VCaP (cell line): Measurements from ENCODE around the gene KRT82.

Experiments used
- H3K27ac ChIP-seq: fragments of 450-650 bp; 2 replicates; pipeline ENCODE4 v1.5.1; 2017
- CTCF ChIP-seq: fragments of 450-650 bp; conservative IDR thresholded peaks from 2 replicates; pipeline ENCODE4 v1.5.1; 2017; ENCODE audit warnings: mild to moderate bottlenecking, moderate library complexity

The KRT82 gene

GRCh38 chr12:52356762-52357580, 49.2 kb downstream of the KRT82 start:
- TF ChIP-seq CTCF, result no peak
- no peak overlapping the region for H3K27ac ChIP-seq

GRCh38 chr12:52356031-52356761, 49.9 kb downstream of the KRT82 start:
- H3K27ac ChIP-seq, result no peak overlapping the region
- TF ChIP-seq CTCF, result no peak

- no peak for TF ChIP-seq CTCF
- H3K27ac ChIP-seq, result no peak overlapping the region
Measured at GRCh38 chr12:52355176-52355575, 51.0 kb downstream of the KRT82 start.

- no peak overlapping the region for H3K27ac ChIP-seq
- TF ChIP-seq CTCF, result no peak
Measured at GRCh38 chr12:52354200-52354599, 51.9 kb downstream of the KRT82 start.

GRCh38 chr12:52353766-52354165, 52.4 kb downstream of the KRT82 start:
- no peak for TF ChIP-seq CTCF
- no peak overlapping the region for H3K27ac ChIP-seq

- H3K27ac ChIP-seq, result no peak overlapping the region
- no peak for TF ChIP-seq CTCF
Measured at GRCh38 chr12:52352951-52353350, 53.2 kb downstream of the KRT82 start.

GRCh38 chr12:52351196-52352059, 54.7 kb downstream of the KRT82 start:
- H3K27ac ChIP-seq, result no peak overlapping the region
- TF ChIP-seq CTCF, result no peak
